Progenitor cell of endocrine pancreas (in vitro differentiated cells): ENCODE measurements around the gene IDE. TPM values are rescaled to one million over a fixed set of nuclear protein-coding genes. Genes with fewer than 3 reads are reported as not detected.

Experiments
- DNase-seq: peaks from one replicate; pipeline ENCODE4 v3.0.0; 2021; ENCODE audit warnings: low spot score; ENCODE audit not compliant: unreplicated experiment
- H3K27ac Mint-ChIP-seq: 2 replicates; pipeline ENCODE4 v1.8.0; 2021; ENCODE audit warnings: mild to moderate bottlenecking, moderate library complexity, mixed read lengths
- H3K27me3 Mint-ChIP-seq: 2 replicates; pipeline ENCODE4 v1.8.0; 2021; ENCODE audit warnings: mixed read lengths
- H3K36me3 Mint-ChIP-seq: 2 replicates; pipeline ENCODE4 v1.8.0; 2022; ENCODE audit warnings: mixed read lengths; ENCODE audit not compliant: insufficient read depth
- H3K4me1 Mint-ChIP-seq: 2 replicates; pipeline ENCODE4 v1.8.0; 2021; ENCODE audit warnings: low read depth, mixed read lengths
- H3K4me3 Mint-ChIP-seq: 2 replicates; pipeline ENCODE4 v1.8.0; 2021; ENCODE audit warnings: low read depth, mild to moderate bottlenecking, moderate library complexity, mixed read lengths
- H3K9me3 Mint-ChIP-seq: 2 replicates; pipeline ENCODE4 v1.8.0; 2021; ENCODE audit warnings: low read depth, mixed read lengths
- CTCF ChIP-seq: fragments of 200-600 bp; sonication (generic); IDR thresholded peaks from one replicate; pipeline ENCODE4 v1.5.0; 2021; ENCODE audit warnings: antibody characterized with exemption, mild to moderate bottlenecking; ENCODE audit not compliant: unreplicated experiment
- total RNA-seq: library from RNA; stranded (reverse); gene quantifications from 2 replicates; pipeline ENCODE4 v1.2.1, GENCODE V29; 2021

The IDE gene
- total RNA-seq, 1 donor from 2014 or later = 60.1 TPM

- Mint-ChIP-seq H3K9me3 (peaks cover 14% of the 10 kb centered on the region), H3K36me3 (peaks cover 44% of the 10 kb centered on the region), H3K27ac (no peak overlapping the region), H3K27me3 (no peaks in the 10 kb centered on the region), H3K4me1 (peaks cover 2% of the 10 kb centered on the region), H3K4me3 (no peak overlapping the region)
- DNase-seq = no peak
- TF ChIP-seq CTCF = no peak
These were observed 11.5 kb downstream of the IDE start for GRCh38 chr10:92562424-92562823.

- TF ChIP-seq CTCF = no peak
- Mint-ChIP-seq H3K9me3 (peaks cover 14% of the 10 kb centered on the region), H3K4me1 (no peaks in the 10 kb centered on the region), H3K36me3 (peaks cover 59% of the 10 kb centered on the region), H3K27ac (peak overlapping the region; percentile 37), H3K27me3 (no peaks in the 10 kb centered on the region), H3K4me3 (no peak overlapping the region)
- DNase-seq = no peak
These were observed 14.8 kb downstream of the IDE start for GRCh38 chr10:92559046-92559445.

- H3K4me1 Mint-ChIP-seq = no peaks in the 10 kb centered on the region
- no peak overlapping the region for H3K4me3 Mint-ChIP-seq
- peaks cover 12% of the 10 kb centered on the region for H3K9me3 Mint-ChIP-seq
- TF ChIP-seq CTCF = no peak
- no peaks in the 10 kb centered on the region for H3K27me3 Mint-ChIP-seq
- no peak for DNase-seq
- H3K36me3 Mint-ChIP-seq = peaks cover 49% of the 10 kb centered on the region
- H3K27ac Mint-ChIP-seq = no peak overlapping the region
These were observed 19.9 kb downstream of the IDE start for GRCh38 chr10:92553959-92554358.

- H3K9me3 Mint-ChIP-seq = peaks cover 12% of the 10 kb centered on the region
- no peak overlapping the region for H3K27ac Mint-ChIP-seq
- H3K4me1 Mint-ChIP-seq = no peaks in the 10 kb centered on the region
- peak; percentile 36 for TF ChIP-seq CTCF
- no peak overlapping the region for H3K4me3 Mint-ChIP-seq
- H3K27me3 Mint-ChIP-seq = no peaks in the 10 kb centered on the region
- peaks cover 38% of the 10 kb centered on the region for H3K36me3 Mint-ChIP-seq
- no peak for DNase-seq
These were observed 21.6 kb downstream of the IDE start for GRCh38 chr10:92552310-92552709.

- no peak overlapping the region for H3K27ac Mint-ChIP-seq
- H3K9me3 Mint-ChIP-seq = peaks cover 12% of the 10 kb centered on the region
- DNase-seq = no peak
- no peaks in the 10 kb centered on the region for H3K27me3 Mint-ChIP-seq
- H3K4me1 Mint-ChIP-seq = no peaks in the 10 kb centered on the region
- no peak overlapping the region for H3K4me3 Mint-ChIP-seq
- TF ChIP-seq CTCF = no peak
- peaks cover 32% of the 10 kb centered on the region for H3K36me3 Mint-ChIP-seq
These were observed 23.0 kb downstream of the IDE start for GRCh38 chr10:92550924-92551323.
